SU-DHL-6 (cell line): Measurements from ENCODE around the gene CRCP.

ENCODE experiments used
- CTCF ChIP-seq: fragments of 200-600 bp; sonication (generic); IDR thresholded peaks from one replicate; pipeline ENCODE4 v1.5.1; 2017; ENCODE audit warnings: antibody characterized with exemption, mild to moderate bottlenecking, low read length, moderate library complexity; ENCODE audit not compliant: insufficient read depth, poor library complexity, severe bottlenecking
- EZH2phosphoT487 ChIP-seq: fragments of 200-600 bp; sonication (generic), shearing (Covaris generic); conservative IDR thresholded peaks from 2 replicates; pipeline ENCODE4 v1.6.1; 2018; ENCODE audit warnings: mild to moderate bottlenecking, antibody characterized with exemption, low read length, moderate library complexity, mixed read lengths

- TF ChIP-seq CTCF (no peak), EZH2phosphoT487 (no peak)
These were observed 87.8 kb downstream of the CRCP start for GRCh38 chr7:66202441-66202840.
